Endothelial cell of umbilical vein (primary cell): Measurements from ENCODE around the gene PKN2. TPM values are rescaled to one million over a fixed set of nuclear protein-coding genes. Genes with fewer than 3 reads are reported as not detected.

ENCODE experiments used
- BruUV-seq: library from RNA; stranded (reverse); fragments of 400-500 nt; replicated peaks from 2 replicates; lab custom pipeline; 2021; lab: Mats Ljungman, UMichigan
- CTCF ChIA-PET: fragments of 300-600, 350-600 bp; sonication (Branson Sonifier 250); formaldehyde crosslinking; loops from one replicate; lab custom pipeline; 2021; ENCODE audit warnings: antibody characterized with exemption, inconsistent platforms; lab: Charles Lee
- POLR2A ChIA-PET: fragments of 300-600, 350-600 bp; sonication (Branson Sonifier 250); formaldehyde crosslinking; loops from one replicate; lab custom pipeline; 2021; ENCODE audit warnings: antibody characterized with exemption, inconsistent platforms; lab: Charles Lee
- DNase-seq: peaks from one replicate; pipeline ENCODE4 v3.0.0-alpha.2; 2011; ENCODE audit warnings: low read depth, low spot score
- FAIRE-seq: peaks from 2 replicates; lab custom pipeline; 2011; peaks lifted over from hg19 to GRCh38; lab: Jason Lieb, UNC
- H2AFZ ChIP-seq: 2 replicates; pipeline ENCODE4 v1.6.0; 2012; ENCODE audit warnings: low read depth, low read length, control low read depth, inconsistent platforms
- H3K27ac ChIP-seq: 2 replicates; pipeline ENCODE4 v1.5.1; 2011; ENCODE audit warnings: low read depth, mild to moderate bottlenecking, control low read depth, low read length, moderate library complexity; ENCODE audit not compliant: insufficient read depth
- H3K27me3 ChIP-seq, 2 experiments: 2 replicates each; pipeline versions ENCODE4 v1.6.0 to v1.6.1; 2011; ENCODE audit warnings: low read length in 2 of 2, mixed read lengths in 1 of 2; ENCODE audit not compliant: control insufficient read depth in 2 of 2, insufficient read depth in 2 of 2
- H3K36me3 ChIP-seq, 2 experiments: 2 replicates in 1 of 2; 3 replicates in 1 of 2; pipeline ENCODE4 v1.5.1; 2011; ENCODE audit warnings: low read length in 2 of 2, mild to moderate bottlenecking in 1 of 2, moderate library complexity in 1 of 2; ENCODE audit not compliant: control insufficient read depth in 2 of 2, insufficient read depth in 2 of 2; ENCODE audit errors: extremely low read depth in 1 of 2
- H3K4me1 ChIP-seq: 3 replicates; pipeline ENCODE4 v1.5.1; 2011; ENCODE audit warnings: mild to moderate bottlenecking, low read length; ENCODE audit not compliant: control insufficient read depth, insufficient read depth; ENCODE audit errors: extremely low read depth
- H3K4me2 ChIP-seq: 2 replicates; pipeline ENCODE4 v1.6.1; 2011; ENCODE audit warnings: low read length, control low read depth, mixed read lengths; ENCODE audit not compliant: insufficient read depth
- H3K4me3 ChIP-seq, 3 experiments: fragments of 200-600 bp in 1 of 3; sonication (generic), shearing (Covaris generic) in 1 of 3; replicated peaks in 1 of 3; 2 replicates each; pipeline ENCODE4 v1.5.1; 2011 to 2016; ENCODE audit warnings: control low read depth in 3 of 3, low read length in 3 of 3, mild to moderate bottlenecking in 2 of 3, inconsistent platforms in 1 of 3, low read depth in 1 of 3, moderate library complexity in 1 of 3; ENCODE audit not compliant: insufficient read depth in 1 of 3
- H3K79me2 ChIP-seq: 2 replicates; pipeline ENCODE4 v1.6.0; 2012; ENCODE audit warnings: low read length, inconsistent platforms; ENCODE audit not compliant: control insufficient read depth, insufficient read depth
- H3K9ac ChIP-seq: replicated peaks from 2 replicates; pipeline ENCODE3; 2011; ENCODE audit warnings: low read length, control low read depth; ENCODE audit not compliant: insufficient read depth; ENCODE audit errors: extremely low read depth
- H3K9me1 ChIP-seq: replicated peaks from 3 replicates; pipeline ENCODE4 v1.6.0; 2011; ENCODE audit warnings: mild to moderate bottlenecking, low read length; ENCODE audit not compliant: control insufficient read depth, insufficient read depth; ENCODE audit errors: extremely low read depth
- H3K9me3 ChIP-seq: replicated peaks from 2 replicates; pipeline ENCODE4 v1.5.1; 2012; ENCODE audit warnings: low read length, inconsistent platforms; ENCODE audit not compliant: control insufficient read depth, insufficient read depth
- H4K20me1 ChIP-seq: replicated peaks from 2 replicates; pipeline ENCODE3; 2011; ENCODE audit warnings: mild to moderate bottlenecking, low read length; ENCODE audit not compliant: control insufficient read depth, insufficient read depth; ENCODE audit errors: extremely low read depth
- EZH2 ChIP-seq: IDR thresholded peaks from 2 replicates; pipeline ENCODE4 v1.6.1; 2012; ENCODE audit warnings: borderline replicate concordance, low read depth, mild to moderate bottlenecking, moderate library complexity, low read length, inconsistent platforms; ENCODE audit not compliant: severe bottlenecking
- FOS ChIP-seq: IDR thresholded peaks from 2 replicates; pipeline ENCODE4 v1.6.1; 2011; ENCODE audit warnings: mild to moderate bottlenecking, low read length, moderate library complexity, borderline replicate concordance; ENCODE audit not compliant: insufficient read depth
- GATA2 ChIP-seq: IDR thresholded peaks from 2 replicates; pipeline ENCODE4 v1.7.0; 2011; ENCODE audit warnings: low read depth, mild to moderate bottlenecking, moderate library complexity, mixed read lengths, low read length; ENCODE audit not compliant: insufficient read length, insufficient read depth
- JUN ChIP-seq: IDR thresholded peaks from 2 replicates; pipeline ENCODE4 v1.6.1; 2011; ENCODE audit warnings: borderline replicate concordance, low read depth; ENCODE audit not compliant: insufficient read length, insufficient read depth
- MYC ChIP-seq: IDR thresholded peaks from one replicate; pipeline ENCODE4 v1.6.1; 2011; ENCODE audit warnings: mild to moderate bottlenecking, low read depth, low read length
- POLR2A ChIP-seq: IDR thresholded peaks from 2 replicates; pipeline ENCODE4 v1.6.1; 2012; ENCODE audit warnings: low read depth, mild to moderate bottlenecking, control low read depth, low read length
- POLR2AphosphoS5 ChIP-seq: IDR thresholded peaks from 2 replicates; pipeline ENCODE4 v1.6.1; 2012; ENCODE audit warnings: low read depth, mild to moderate bottlenecking, control low read depth, low read length, moderate library complexity; ENCODE audit not compliant: insufficient read depth
- dilution Hi-C: fragments of 300-500 bp; cut with MboI; formaldehyde crosslinking; loops from one replicate; pipeline ENCODE4 v1.15.0; 2019; ENCODE audit warnings: low sequenced_read_pairs; ENCODE audit not compliant: extremely low pct_ligation_motif_present
- intact Hi-C: fragments of 100-400 bp; cut with micrococcal nuclease; formaldehyde crosslinking; loops from one replicate; pipeline ENCODE4 v1.10.0; 2022
- polyA plus RNA-seq, 4 experiments: library from polyadenylated mRNA; depleted of rRNA in 3 of 4; stranded (reverse) in 3 of 4; unstranded in 1 of 4; fragments of >200 nt; gene quantifications; 2 replicates each; pipeline versions ENCODE4 v1.2.1 to v1.2.3, GENCODE V29; 2011 to 2012; ENCODE audit warnings: missing spikeins in 1 of 4
- total RNA-seq: library from RNA; stranded (reverse); gene quantifications from 2 replicates; pipeline ENCODE4 v1.2.3, GENCODE V29; 2021
- TF ChIP-seq, protein P1 (sequence below), 2 donors: IDR thresholded peaks; 1 replicate in 1 of 2; 2 replicates in 1 of 2; pipeline ENCODE4 v1.5.1; 2011; ENCODE audit warnings: low read length in 2 of 2, mild to moderate bottlenecking in 2 of 2, moderate library complexity in 2 of 2, control low read depth in 1 of 2, inconsistent platforms in 1 of 2, low read depth in 1 of 2; ENCODE audit not compliant: insufficient read depth in 1 of 2; ENCODE audit errors: extremely low read depth in 1 of 2
- TF ChIP-seq, protein P2 (sequence below): IDR thresholded peaks from 2 replicates; pipeline ENCODE4 v1.6.1; 2011; ENCODE audit not compliant: insufficient read depth, insufficient read length

The PKN2 gene
- total and polyA plus RNA-seq, 2 donors (not counting 3 experiments of a cell fraction or from before 2014, with no cell fraction given): 11.5 to 47.3 TPM

DNA sequence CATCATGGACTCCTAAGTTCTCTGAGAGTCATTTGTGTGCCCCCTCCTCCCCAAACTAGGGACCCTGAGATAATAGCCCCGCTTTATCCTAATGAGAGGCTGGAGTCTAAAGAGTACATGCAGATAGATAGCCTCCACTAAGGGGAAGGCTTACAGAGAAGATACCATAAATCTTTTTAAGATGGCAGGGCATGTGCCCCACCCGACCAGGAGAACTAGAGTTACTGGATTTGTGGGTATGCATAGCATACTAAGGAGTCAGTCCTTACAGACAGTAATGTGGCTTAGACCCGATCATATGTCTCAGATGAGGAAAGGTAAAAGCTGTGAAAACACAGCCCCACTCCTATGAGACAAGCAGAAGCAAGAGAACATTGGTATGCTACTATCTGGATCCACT, 25.7 kb upstream of the PKN2 start:
- no peaks in the 10 kb centered on the region for H3K36me3 ChIP-seq
- POLR2A ChIA-PET: no interaction called here
- no peak overlapping the region for H3K9ac ChIP-seq
- no peak overlapping the region for H3K4me2 ChIP-seq
- CTCF ChIA-PET: interaction anchor here (2.3 to 6.7 kb wide), 3 partner anchors 12 to 219 kb away, joined by 7 to 108 read pairs (median 66); partner anchors contain the start of gene PKN2
- dilution Hi-C loops: no loop called here
- H4K20me1 ChIP-seq: no peaks in the 10 kb centered on the region
- H3K9me3 ChIP-seq: no peaks in the 10 kb centered on the region
- H3K27ac ChIP-seq: no peak overlapping the region
- no peaks in the 10 kb centered on the region for H3K4me1 ChIP-seq
- DNase-seq (no peak), FAIRE-seq (no peak)
- TF ChIP-seq, protein P1, sequence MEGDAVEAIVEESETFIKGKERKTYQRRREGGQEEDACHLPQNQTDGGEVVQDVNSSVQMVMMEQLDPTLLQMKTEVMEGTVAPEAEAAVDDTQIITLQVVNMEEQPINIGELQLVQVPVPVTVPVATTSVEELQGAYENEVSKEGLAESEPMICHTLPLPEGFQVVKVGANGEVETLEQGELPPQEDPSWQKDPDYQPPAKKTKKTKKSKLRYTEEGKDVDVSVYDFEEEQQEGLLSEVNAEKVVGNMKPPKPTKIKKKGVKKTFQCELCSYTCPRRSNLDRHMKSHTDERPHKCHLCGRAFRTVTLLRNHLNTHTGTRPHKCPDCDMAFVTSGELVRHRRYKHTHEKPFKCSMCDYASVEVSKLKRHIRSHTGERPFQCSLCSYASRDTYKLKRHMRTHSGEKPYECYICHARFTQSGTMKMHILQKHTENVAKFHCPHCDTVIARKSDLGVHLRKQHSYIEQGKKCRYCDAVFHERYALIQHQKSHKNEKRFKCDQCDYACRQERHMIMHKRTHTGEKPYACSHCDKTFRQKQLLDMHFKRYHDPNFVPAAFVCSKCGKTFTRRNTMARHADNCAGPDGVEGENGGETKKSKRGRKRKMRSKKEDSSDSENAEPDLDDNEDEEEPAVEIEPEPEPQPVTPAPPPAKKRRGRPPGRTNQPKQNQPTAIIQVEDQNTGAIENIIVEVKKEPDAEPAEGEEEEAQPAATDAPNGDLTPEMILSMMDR (IDR thresholded peaks at IDR 0.05; ENCODE audit: extremely low read depth in 1 of 2, insufficient read depth in 1 of 2, low read depth in 1 of 2, low read length in 2 of 2): no peak
- TF ChIP-seq POLR2A: no peak
- TF ChIP-seq, protein P2, sequence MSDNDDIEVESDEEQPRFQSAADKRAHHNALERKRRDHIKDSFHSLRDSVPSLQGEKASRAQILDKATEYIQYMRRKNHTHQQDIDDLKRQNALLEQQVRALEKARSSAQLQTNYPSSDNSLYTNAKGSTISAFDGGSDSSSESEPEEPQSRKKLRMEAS: no peak
- no peak for TF ChIP-seq MYC
- no peak for TF ChIP-seq JUN
- no peak for TF ChIP-seq GATA2
- no peak for TF ChIP-seq POLR2AphosphoS5
- TF ChIP-seq EZH2: no peak
- TF ChIP-seq FOS: no peak
- H3K27me3 ChIP-seq: no peaks in the 10 kb centered on the region
- no peaks in the 10 kb centered on the region for H3K79me2 ChIP-seq
- no peak overlapping the region for H2AFZ ChIP-seq
- BruUV-seq: no TSS peak
- H3K4me3 ChIP-seq: no peak overlapping the region
- H3K9me1 ChIP-seq: peaks cover under 1% of the 10 kb centered on the region
- intact Hi-C loops: loop anchor here (5.0 kb wide), 1 partner anchor 144 kb away; no protein-coding TSS in a partner anchor
